ENCODE measurements around the gene FADS2. TPM values are rescaled to one million over a fixed set of nuclear protein-coding genes. Genes with fewer than 3 reads are reported as not detected.

Gene FADS2
- total and polyA plus RNA-seq, 9 of the 15 experiments (the other 6 are each of a cell fraction or from before 2014, with no cell fraction given) = 2.9 to 42.8 (median 16.2) TPM

- TF ChIP-seq MGA (IDR thresholded peaks at IDR 0.05) = no peak; the same call in 1 of the 2 replicates
- peak; percentile 88; the same call in 1 of the 2 replicates for TF ChIP-seq ZBTB2 (IDR thresholded peaks at IDR 0.05)
- TF ChIP-seq SMARCA5 (IDR thresholded peaks at IDR 0.05) = no peak
- no peak; the same call in 1 of the 2 replicates for TF ChIP-seq MYC (IDR thresholded peaks at IDR 0.05; ENCODE audit: low read depth, low read length)
- no peak for TF ChIP-seq MYC (CRISPR knock-in tag; IDR thresholded peaks at IDR 0.05; ENCODE audit: borderline replicate concordance, low read depth)
- TF ChIP-seq PTTG1 (tag; IDR thresholded peaks at IDR 0.05; ENCODE audit: low read depth) = no peak
- no peak for TF ChIP-seq MED1 (CRISPR knock-in tag; IDR thresholded peaks at IDR 0.05; ENCODE audit: borderline replicate concordance)
- TF ChIP-seq SIX5 (IDR thresholded peaks at IDR 0.05; ENCODE audit: borderline replicate concordance in 1 of 2, insufficient read depth in 1 of 2, low read depth in 1 of 2, low read length in 2 of 2) = no peak
- no peak for TF ChIP-seq RBM34 (IDR thresholded peaks at IDR 0.05; ENCODE audit: borderline replicate concordance, insufficient read depth, low read length)
- no peak for TF ChIP-seq ZNF431 (CRISPR knock-in tag; IDR thresholded peaks at IDR 0.05)
- no peak for TF ChIP-seq RBM25 (IDR thresholded peaks at IDR 0.05; ENCODE audit: low read depth, low read length, severe bottlenecking)
Measured at GRCh38 chr11:61841636-61842527, 13.8 kb downstream of the FADS2 start (continued).
